GM12878 (cell line): ENCODE data around the gene TTLL3. TPM values are rescaled to one million over a fixed set of nuclear protein-coding genes. Genes with fewer than 3 reads are reported as not detected.

Source experiments
- BMI1 ChIP-seq: fragments of 450-650 bp; IDR thresholded peaks from 2 replicates; pipeline ENCODE4 v1.6.1; 2016; ENCODE audit warnings: mild to moderate bottlenecking, moderate library complexity, borderline replicate concordance
- CBX3 ChIP-seq: fragments of 200-600 bp; sonication (generic); IDR thresholded peaks from 2 replicates; pipeline ENCODE4 v1.6.1; 2016; ENCODE audit warnings: low read depth, borderline replicate concordance
- DPF2 ChIP-seq: fragments of 450-650 bp; IDR thresholded peaks from 2 replicates; pipeline ENCODE4 v1.6.1; 2017; ENCODE audit warnings: mild to moderate bottlenecking
- E4F1 ChIP-seq: fragments of 450-650 bp; IDR thresholded peaks from 2 replicates; pipeline ENCODE4 v1.6.1; 2018; ENCODE audit warnings: borderline replicate concordance, mild to moderate bottlenecking; ENCODE audit not compliant: partially characterized antibody
- FOXK2 ChIP-seq: fragments of 450-650 bp; IDR thresholded peaks from 2 replicates; pipeline ENCODE4 v1.6.1; 2017; ENCODE audit warnings: mild to moderate bottlenecking, moderate library complexity
- IRF3 ChIP-seq: fragments of 450-650 bp; IDR thresholded peaks from 2 replicates; pipeline ENCODE4 v1.6.1; 2014; ENCODE audit warnings: mild to moderate bottlenecking
- MXI1 ChIP-seq: fragments of 150-350 bp; IDR thresholded peaks from 2 replicates; pipeline ENCODE4 v1.6.1; 2011; ENCODE audit warnings: low read depth, mild to moderate bottlenecking, inconsistent platforms, low read length, improper control_type of control experiment
- NRF1 ChIP-seq: conservative IDR thresholded peaks from 2 replicates; pipeline ENCODE4 v1.6.1; 2011; ENCODE audit warnings: mild to moderate bottlenecking, low read depth, low read length, improper control_type of control experiment
- PML ChIP-seq: IDR thresholded peaks from 2 replicates; pipeline ENCODE4 v1.6.1; 2012; ENCODE audit warnings: low read length, inconsistent platforms
- POLR2A ChIP-seq: IDR thresholded peaks from 2 replicates; pipeline ENCODE4 v1.6.1; 2011; ENCODE audit warnings: low read depth, mild to moderate bottlenecking, low read length
- POU2F2 ChIP-seq: IDR thresholded peaks from 3 replicates; pipeline ENCODE4 v1.6.1; 2011; ENCODE audit warnings: low read depth, mild to moderate bottlenecking, low read length, borderline replicate concordance
- RAD51 ChIP-seq: fragments of 450-650 bp; IDR thresholded peaks from 2 replicates; pipeline ENCODE4 v1.6.1; 2016; ENCODE audit warnings: moderate library complexity, mild to moderate bottlenecking, inconsistent platforms
- RBBP5 ChIP-seq: fragments of 200-600 bp; sonication (generic); conservative IDR thresholded peaks from 2 replicates; pipeline ENCODE4 v1.6.1; 2016
- SMARCA5 ChIP-seq: fragments of 450-650 bp; IDR thresholded peaks from 2 replicates; pipeline ENCODE4 v1.6.1; 2017; ENCODE audit warnings: mild to moderate bottlenecking
- SPI1 ChIP-seq: IDR thresholded peaks from 2 replicates; pipeline ENCODE4 v1.6.1; 2011; ENCODE audit warnings: low read depth, mild to moderate bottlenecking, low read length, moderate library complexity, borderline replicate concordance; ENCODE audit not compliant: insufficient read depth
- ZBED1 ChIP-seq: IDR thresholded peaks from 2 replicates; pipeline ENCODE4 v1.6.1; 2016; ENCODE audit warnings: borderline replicate concordance
- ZNF217 ChIP-seq: fragments of 450-650 bp; IDR thresholded peaks from 2 replicates; pipeline ENCODE4 v1.6.1; 2017; ENCODE audit warnings: antibody characterized with exemption, mild to moderate bottlenecking
- polyA plus RNA-seq, 11 experiments: library from polyadenylated mRNA; depleted of rRNA in 4 of 11; unstranded in 6 of 11; stranded (reverse) in 5 of 11; fragments of >200 nt; fragmentation: Nextera tagmentation in 4 of 11; fragmentation: Illumina TruSeq in 1 of 11; extraction: Ambion mirVana in 4 of 11; extraction: Trizol in 1 of 11; gene quantifications; 1 replicate in 1 of 11; 2 replicates in 10 of 11; pipeline versions ENCODE4 v1.2.1 to v1.2.3, GENCODE V29; 2011 to 2016; ENCODE audit warnings: inconsistent platforms in 2 of 11, missing spikeins in 2 of 11, low read depth in 1 of 11
- total RNA-seq, 4 experiments: library from RNA; depleted of rRNA in 3 of 4; stranded (reverse); fragments of >200 nt in 3 of 4; fragmentation: Illumina TruSeq in 1 of 4; extraction: Trizol in 1 of 4; gene quantifications; 2 replicates each; pipeline versions ENCODE4 v1.2.1 to v1.2.3, GENCODE V29; 2013 to 2021

The TTLL3 gene
- total and polyA plus RNA-seq, 10 of the 15 experiments (the other 5 are each of a cell fraction or from before 2014, with no cell fraction given), result 4.2 to 51.3 (median 18.9) TPM

GRCh38 chr3:9843715-9844438, 33.8 kb downstream of the TTLL3 start, which contains the start of gene RPUSD3 (continued):
- TF ChIP-seq E4F1 (no peak), SMARCA5 (peak; percentile 63; the same call in 1 of the 2 replicates), CBX3 (no peak), POU2F2 (no peak), NRF1 (peak; percentile 58), POLR2A (peak; percentile 85), FOXK2 (no peak), BMI1 (no peak), MXI1 (peak; percentile 48), RBBP5 (no peak), IRF3 (peak; percentile 68; the same call in 1 of the 2 replicates), ZBED1 (no peak), DPF2 (peak; percentile 98), SPI1 (peak; percentile 27; the same call in 1 of the 2 replicates), PML (0 out of 2 replicates have a peak, but pooled peaks have one; percentile 30), ZNF217 (no peak), RAD51 (no peak)
